Measurements from ENCODE around the gene SGMS2.

Gene SGMS2

DNA sequence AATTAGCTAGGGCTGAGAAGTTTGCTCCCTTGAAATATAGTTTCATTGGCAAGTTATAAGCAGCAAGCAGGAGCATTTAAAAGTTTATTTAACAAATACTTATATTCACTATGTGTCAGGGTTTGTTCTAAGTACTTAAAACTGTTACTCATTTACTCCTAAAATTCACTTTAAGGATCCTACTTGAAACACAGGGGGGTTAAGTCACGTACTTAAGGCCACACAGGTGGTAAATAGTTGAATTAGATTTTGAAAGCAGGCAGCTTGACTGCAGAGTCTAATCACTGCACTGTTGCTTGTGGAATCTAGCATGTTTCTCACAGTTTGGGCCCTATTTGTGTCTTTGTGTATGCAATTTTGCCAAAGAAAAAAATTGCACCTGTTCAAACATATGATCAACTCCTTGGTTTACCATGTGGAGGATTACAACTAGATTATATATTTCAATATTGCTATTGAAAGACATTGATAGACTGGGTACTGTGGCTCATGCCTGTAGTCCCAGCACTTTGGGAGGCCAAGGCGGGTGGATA is 7.6 kb downstream of the SGMS2 start:
- Histone ChIP-seq H3K79me2 (ENCODE audit: low read length) (no peaks in the 10 kb centered on the region), H4K20me1 (ENCODE audit: insufficient read depth, low read length) (no peaks in the 10 kb centered on the region), H3K4me2 (ENCODE audit: low read depth, low read length) (no peak overlapping the region), H2AFZ (ENCODE audit: low read length) (no peak overlapping the region), H3K27ac (ENCODE audit: low read length) (no peak overlapping the region), H3F3A (ENCODE audit: insufficient read depth, low read length) (no peaks in the 10 kb centered on the region), H3K9me3 (replicated peaks; ENCODE audit: insufficient read depth, low read length) (no peaks in the 10 kb centered on the region), H3K27me3 (replicated peaks; ENCODE audit: insufficient read depth, low read length) (no peaks in the 10 kb centered on the region), H3K9ac (ENCODE audit: low read length) (no peak overlapping the region), H3K9me2 (replicated peaks; ENCODE audit: insufficient read depth, low read length) (no peaks in the 10 kb centered on the region), H3K4me3 (ENCODE audit: low read length) (no peak overlapping the region), H3K4me1 (ENCODE audit: low read length) (no peaks in the 10 kb centered on the region), H3K36me3 (replicated peaks; ENCODE audit: insufficient read depth, low read length) (no peaks in the 10 kb centered on the region)
- no peak for DNase-seq
- TF ChIP-seq EZH2 (optimal IDR thresholded peaks at IDR 0.05; ENCODE audit: low read depth, low read length) (no peak), EZH2phosphoT487 (IDR thresholded peaks at IDR 0.05; ENCODE audit: low read length) (no peak)
- TF ChIP-seq, protein P1, sequence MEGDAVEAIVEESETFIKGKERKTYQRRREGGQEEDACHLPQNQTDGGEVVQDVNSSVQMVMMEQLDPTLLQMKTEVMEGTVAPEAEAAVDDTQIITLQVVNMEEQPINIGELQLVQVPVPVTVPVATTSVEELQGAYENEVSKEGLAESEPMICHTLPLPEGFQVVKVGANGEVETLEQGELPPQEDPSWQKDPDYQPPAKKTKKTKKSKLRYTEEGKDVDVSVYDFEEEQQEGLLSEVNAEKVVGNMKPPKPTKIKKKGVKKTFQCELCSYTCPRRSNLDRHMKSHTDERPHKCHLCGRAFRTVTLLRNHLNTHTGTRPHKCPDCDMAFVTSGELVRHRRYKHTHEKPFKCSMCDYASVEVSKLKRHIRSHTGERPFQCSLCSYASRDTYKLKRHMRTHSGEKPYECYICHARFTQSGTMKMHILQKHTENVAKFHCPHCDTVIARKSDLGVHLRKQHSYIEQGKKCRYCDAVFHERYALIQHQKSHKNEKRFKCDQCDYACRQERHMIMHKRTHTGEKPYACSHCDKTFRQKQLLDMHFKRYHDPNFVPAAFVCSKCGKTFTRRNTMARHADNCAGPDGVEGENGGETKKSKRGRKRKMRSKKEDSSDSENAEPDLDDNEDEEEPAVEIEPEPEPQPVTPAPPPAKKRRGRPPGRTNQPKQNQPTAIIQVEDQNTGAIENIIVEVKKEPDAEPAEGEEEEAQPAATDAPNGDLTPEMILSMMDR (IDR thresholded peaks at IDR 0.05; ENCODE audit: low read length): no peak

DNA sequence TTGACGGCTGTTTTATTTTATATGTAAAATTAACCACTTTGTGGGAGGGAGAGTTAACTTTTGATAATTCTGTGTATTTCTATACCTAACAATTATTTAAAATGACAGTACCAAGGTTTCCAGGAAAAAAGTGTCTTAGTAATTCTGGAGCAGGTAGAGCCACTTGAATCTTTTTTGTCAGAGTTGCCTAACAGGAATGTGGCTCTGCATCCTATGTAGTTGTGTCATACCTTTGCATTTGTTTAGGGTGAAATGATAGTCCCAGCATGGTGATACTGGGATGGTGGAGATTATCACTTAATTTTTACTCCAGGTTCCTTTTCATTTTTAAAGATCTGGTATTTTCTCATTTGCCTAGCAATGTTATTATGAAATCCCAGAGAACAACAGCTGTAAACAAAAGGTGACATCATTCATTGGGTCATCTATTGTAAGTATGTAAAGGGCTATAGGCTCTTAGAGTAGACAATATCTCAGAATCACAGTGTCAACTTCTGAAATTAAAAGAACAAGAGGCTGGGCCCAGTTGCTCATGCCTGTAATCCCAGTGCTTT is 9.6 kb downstream of the SGMS2 start:
- H3K79me2 ChIP-seq (ENCODE audit: low read length): no peaks in the 10 kb centered on the region
- TF ChIP-seq EZH2 (optimal IDR thresholded peaks at IDR 0.05; ENCODE audit: low read depth, low read length) (no peak), EZH2phosphoT487 (IDR thresholded peaks at IDR 0.05; ENCODE audit: low read length) (no peak)
- TF ChIP-seq, protein P1 (IDR thresholded peaks at IDR 0.05; ENCODE audit: low read length): no peak
- H3K4me3 ChIP-seq (ENCODE audit: low read length): no peak overlapping the region
- no peaks in the 10 kb centered on the region for H3K9me2 ChIP-seq (replicated peaks; ENCODE audit: insufficient read depth, low read length)
- no peaks in the 10 kb centered on the region for H3K9me3 ChIP-seq (replicated peaks; ENCODE audit: insufficient read depth, low read length)
- no peak overlapping the region for H3K4me2 ChIP-seq (ENCODE audit: low read depth, low read length)
- H3K27me3 ChIP-seq (replicated peaks; ENCODE audit: insufficient read depth, low read length): no peaks in the 10 kb centered on the region
- H3K4me1 ChIP-seq (ENCODE audit: low read length): no peaks in the 10 kb centered on the region
- no peaks in the 10 kb centered on the region for H4K20me1 ChIP-seq (ENCODE audit: insufficient read depth, low read length)
- H3K27ac ChIP-seq (ENCODE audit: low read length): no peak overlapping the region
- H3K9ac ChIP-seq (ENCODE audit: low read length): no peak overlapping the region
- no peak for DNase-seq
- H2AFZ ChIP-seq (ENCODE audit: low read length): no peak overlapping the region
- H3K36me3 ChIP-seq (replicated peaks; ENCODE audit: insufficient read depth, low read length): no peaks in the 10 kb centered on the region
- no peaks in the 10 kb centered on the region for H3F3A ChIP-seq (ENCODE audit: insufficient read depth, low read length)

DNA sequence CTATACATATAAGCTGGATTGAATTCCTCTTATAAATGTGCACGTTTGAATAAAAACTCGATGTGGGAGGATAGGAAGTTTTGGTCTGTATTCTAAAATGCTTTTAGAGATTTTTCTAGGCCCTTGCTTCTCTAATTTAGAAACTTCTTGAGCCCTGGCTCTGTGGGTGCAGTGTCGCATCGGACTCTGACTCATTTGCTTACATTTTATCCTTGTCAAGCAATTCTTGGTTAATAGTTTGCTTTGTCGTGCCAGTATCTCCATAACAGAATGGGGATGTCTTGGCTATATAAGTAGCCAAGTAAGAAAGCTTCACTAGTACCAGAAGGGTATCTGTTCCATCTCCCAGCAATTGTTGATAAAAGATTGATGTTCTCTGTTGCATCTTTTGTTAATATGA is 10.7 kb downstream of the SGMS2 start:
- Histone ChIP-seq H3K4me2 (ENCODE audit: low read depth, low read length) (no peak overlapping the region), H3K27ac (ENCODE audit: low read length) (no peak overlapping the region), H3K79me2 (ENCODE audit: low read length) (no peaks in the 10 kb centered on the region)

More for the DNA sequence above, 10.7 kb downstream of the SGMS2 start:
- no peaks in the 10 kb centered on the region for H3K9me3 ChIP-seq (replicated peaks; ENCODE audit: insufficient read depth, low read length)
- no peaks in the 10 kb centered on the region for H3K27me3 ChIP-seq (replicated peaks; ENCODE audit: insufficient read depth, low read length)
- TF ChIP-seq, protein P1 (IDR thresholded peaks at IDR 0.05; ENCODE audit: low read length): no peak
- TF ChIP-seq EZH2phosphoT487 (IDR thresholded peaks at IDR 0.05; ENCODE audit: low read length): no peak
- no peak for TF ChIP-seq EZH2 (optimal IDR thresholded peaks at IDR 0.05; ENCODE audit: low read depth, low read length)
- no peaks in the 10 kb centered on the region for H3K4me1 ChIP-seq (ENCODE audit: low read length)
- no peak overlapping the region for H2AFZ ChIP-seq (ENCODE audit: low read length)
- H3K9me2 ChIP-seq (replicated peaks; ENCODE audit: insufficient read depth, low read length): no peaks in the 10 kb centered on the region
- H4K20me1 ChIP-seq (ENCODE audit: insufficient read depth, low read length): no peaks in the 10 kb centered on the region
- no peaks in the 10 kb centered on the region for H3K36me3 ChIP-seq (replicated peaks; ENCODE audit: insufficient read depth, low read length)
- no peak overlapping the region for H3K4me3 ChIP-seq (ENCODE audit: low read length)
- H3F3A ChIP-seq (ENCODE audit: insufficient read depth, low read length): no peaks in the 10 kb centered on the region
- DNase-seq: no peak
- no peak overlapping the region for H3K9ac ChIP-seq (ENCODE audit: low read length)
